ENCODE measurements around the gene UBE2S.
"Not testable (repeated sequence)": the region's sequence is repeated elsewhere in the genome, so short reads cannot be mapped to it uniquely, and the experiment has no call there.

DNA sequence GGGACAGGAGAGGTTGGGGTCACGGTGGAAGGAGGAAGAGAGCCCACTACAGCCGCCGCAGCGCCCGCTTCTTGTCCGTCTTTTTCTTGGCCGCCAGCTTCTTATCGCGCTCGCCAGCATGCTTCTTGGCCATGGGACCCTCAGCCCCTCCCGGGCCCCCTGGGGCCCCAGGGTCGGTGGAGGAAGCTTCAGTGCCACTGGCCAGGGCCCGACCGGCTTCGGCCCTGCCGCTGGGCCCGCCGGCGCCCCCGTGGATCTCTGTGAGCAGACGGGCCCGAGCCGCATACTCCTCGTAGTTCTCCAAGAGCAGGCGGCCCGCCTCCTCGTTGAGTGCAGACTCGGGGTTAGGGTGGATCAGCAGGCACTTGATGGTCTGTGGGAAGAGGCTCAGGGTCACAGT lies 6.2 kb downstream of the UBE2S start:
- TF ChIP-seq, protein P1, sequence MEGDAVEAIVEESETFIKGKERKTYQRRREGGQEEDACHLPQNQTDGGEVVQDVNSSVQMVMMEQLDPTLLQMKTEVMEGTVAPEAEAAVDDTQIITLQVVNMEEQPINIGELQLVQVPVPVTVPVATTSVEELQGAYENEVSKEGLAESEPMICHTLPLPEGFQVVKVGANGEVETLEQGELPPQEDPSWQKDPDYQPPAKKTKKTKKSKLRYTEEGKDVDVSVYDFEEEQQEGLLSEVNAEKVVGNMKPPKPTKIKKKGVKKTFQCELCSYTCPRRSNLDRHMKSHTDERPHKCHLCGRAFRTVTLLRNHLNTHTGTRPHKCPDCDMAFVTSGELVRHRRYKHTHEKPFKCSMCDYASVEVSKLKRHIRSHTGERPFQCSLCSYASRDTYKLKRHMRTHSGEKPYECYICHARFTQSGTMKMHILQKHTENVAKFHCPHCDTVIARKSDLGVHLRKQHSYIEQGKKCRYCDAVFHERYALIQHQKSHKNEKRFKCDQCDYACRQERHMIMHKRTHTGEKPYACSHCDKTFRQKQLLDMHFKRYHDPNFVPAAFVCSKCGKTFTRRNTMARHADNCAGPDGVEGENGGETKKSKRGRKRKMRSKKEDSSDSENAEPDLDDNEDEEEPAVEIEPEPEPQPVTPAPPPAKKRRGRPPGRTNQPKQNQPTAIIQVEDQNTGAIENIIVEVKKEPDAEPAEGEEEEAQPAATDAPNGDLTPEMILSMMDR (IDR thresholded peaks at IDR 0.05): not testable (repeated sequence)
- not testable (repeated sequence) for TF ChIP-seq POLR2A (IDR thresholded peaks at IDR 0.05)
